H9 (cell line): Measurements from ENCODE around the gene DIP2C. TPM values are rescaled to one million over a fixed set of nuclear protein-coding genes. Genes with fewer than 3 reads are reported as not detected.

Experiments used
- DNase-seq: peaks from one replicate; pipeline ENCODE4 v3.0.0-alpha.2; 2017
- H2AFZ ChIP-seq: one replicate; pipeline ENCODE4 v1.6.1; 2013; ENCODE audit warnings: mild to moderate bottlenecking, low read length, control low read depth, moderate library complexity
- H2AK5ac ChIP-seq: 2 replicates; pipeline ENCODE4 v1.6.1; 2013; ENCODE audit warnings: low read length, control low read depth, mixed read lengths; ENCODE audit not compliant: insufficient read length
- H2BK120ac ChIP-seq: one replicate; pipeline ENCODE4 v1.6.1; 2013; ENCODE audit warnings: low read depth, mild to moderate bottlenecking, low read length, control low read depth, inconsistent platforms; ENCODE audit not compliant: poor library complexity, severe bottlenecking
- H2BK12ac ChIP-seq: 2 replicates; pipeline ENCODE4 v1.6.1; 2013; ENCODE audit warnings: low read length, control low read depth, mixed read lengths, low read depth; ENCODE audit not compliant: insufficient read length
- H2BK15ac ChIP-seq: 2 replicates; pipeline ENCODE4 v1.6.1; 2013; ENCODE audit warnings: low read depth, low read length, control low read depth
- H2BK20ac ChIP-seq: one replicate; pipeline ENCODE4 v1.6.1; 2013; ENCODE audit warnings: low read depth, mild to moderate bottlenecking, low read length, control low read depth, inconsistent platforms; ENCODE audit not compliant: poor library complexity, severe bottlenecking
- H2BK5ac ChIP-seq: 2 replicates; pipeline ENCODE4 v1.6.1; 2013; ENCODE audit warnings: low read length, control low read depth, mixed read lengths; ENCODE audit not compliant: insufficient read length
- H3K14ac ChIP-seq: 2 replicates; pipeline ENCODE4 v1.6.1; 2013; ENCODE audit warnings: low read length, control low read depth; ENCODE audit not compliant: insufficient read depth
- H3K18ac ChIP-seq: 2 replicates; pipeline ENCODE4 v1.6.1; 2013; ENCODE audit warnings: low read depth, mild to moderate bottlenecking, mixed read lengths, low read length, control low read depth; ENCODE audit not compliant: insufficient read length
- H3K23ac ChIP-seq: 2 replicates; pipeline ENCODE4 v1.6.1; 2013; ENCODE audit warnings: low read length, control low read depth, mixed read lengths, low read depth; ENCODE audit not compliant: insufficient read length
- H3K23me2 ChIP-seq: 2 replicates; pipeline ENCODE4 v1.6.1; 2013; ENCODE audit warnings: low read depth, mild to moderate bottlenecking, mixed read lengths, low read length, control low read depth; ENCODE audit not compliant: insufficient read length, poor library complexity, severe bottlenecking
- H3K27ac ChIP-seq: 2 replicates; pipeline ENCODE4 v1.5.1; 2013; ENCODE audit warnings: low read length, control low read depth, mixed read lengths, low read depth; ENCODE audit not compliant: insufficient read length
- H3K27me3 ChIP-seq: 2 replicates; pipeline ENCODE4 v1.6.1; 2013; ENCODE audit warnings: low read length, control low read depth, inconsistent platforms; ENCODE audit not compliant: insufficient read depth
- H3K4ac ChIP-seq: 2 replicates; pipeline ENCODE4 v1.6.1; 2013; ENCODE audit warnings: low read depth, mild to moderate bottlenecking, control low read depth, inconsistent platforms, low read length, moderate library complexity
- H3K4me1 ChIP-seq: 2 replicates; pipeline ENCODE4 v1.6.1; 2013; ENCODE audit warnings: low read length, control low read depth, inconsistent platforms; ENCODE audit not compliant: insufficient read depth
- H3K4me2 ChIP-seq: 2 replicates; pipeline ENCODE4 v1.6.1; 2013; ENCODE audit warnings: low read length, control low read depth, mixed read lengths; ENCODE audit not compliant: insufficient read length, insufficient read depth
- H3K56ac ChIP-seq: 2 replicates; pipeline ENCODE4 v1.6.1; 2013; ENCODE audit warnings: low read depth, mild to moderate bottlenecking, mixed read lengths, low read length, control low read depth; ENCODE audit not compliant: insufficient read length
- H3K79me1 ChIP-seq: 2 replicates; pipeline ENCODE4 v1.6.1; 2013; ENCODE audit warnings: low read depth, mild to moderate bottlenecking, moderate library complexity, low read length, control low read depth, inconsistent platforms; ENCODE audit not compliant: insufficient read depth, poor library complexity, severe bottlenecking
- H3K79me2 ChIP-seq: 2 replicates; pipeline ENCODE4 v1.6.1; 2013; ENCODE audit warnings: low read length, control low read depth, inconsistent platforms; ENCODE audit not compliant: insufficient read depth
- H3K9ac ChIP-seq: 2 replicates; pipeline ENCODE4 v1.6.1; 2013; ENCODE audit warnings: low read length, control low read depth, mixed read lengths; ENCODE audit not compliant: insufficient read length; ENCODE audit errors: extremely low read depth
- H3K9me3 ChIP-seq: one replicate; pipeline ENCODE4 v1.6.1; 2013; ENCODE audit warnings: low read depth, low read length, inconsistent platforms; ENCODE audit not compliant: control insufficient read depth
- H3T11ph ChIP-seq: one replicate; pipeline ENCODE4 v1.6.1; 2013; ENCODE audit warnings: mild to moderate bottlenecking, low read length, control low read depth, inconsistent platforms
- H4K20me1 ChIP-seq: one replicate; pipeline ENCODE4 v1.6.1; 2013; ENCODE audit not compliant: control insufficient read depth, insufficient read length, insufficient read depth
- H4K5ac ChIP-seq: 2 replicates; pipeline ENCODE4 v1.6.1; 2013; ENCODE audit warnings: low read depth, mild to moderate bottlenecking, mixed read lengths, low read length, control low read depth; ENCODE audit not compliant: insufficient read length
- H4K8ac ChIP-seq: replicated peaks from 2 replicates; pipeline ENCODE4 v1.6.1; 2013; ENCODE audit warnings: low read length, control low read depth, mixed read lengths, low read depth; ENCODE audit not compliant: insufficient read length
- H4K91ac ChIP-seq: 2 replicates; pipeline ENCODE4 v1.6.1; 2013; ENCODE audit warnings: low read depth, mild to moderate bottlenecking, moderate library complexity, mixed read lengths, low read length, control low read depth; ENCODE audit not compliant: insufficient read length
- H3K27ac Mint-ChIP-seq, 3 experiments: 2 replicates in 2 of 3; 3 replicates in 1 of 3; pipeline ENCODE4 v1.8.0; 2020 to 2021; ENCODE audit warnings: mixed read lengths in 3 of 3, mild to moderate bottlenecking in 1 of 3, moderate library complexity in 1 of 3
- H3K27me3 Mint-ChIP-seq: 2 replicates; pipeline ENCODE4 v1.8.0; 2021; ENCODE audit warnings: low read depth, mild to moderate bottlenecking, moderate library complexity, mixed read lengths
- H3K36me3 Mint-ChIP-seq, 3 experiments: 2 replicates in 2 of 3; 3 replicates in 1 of 3; pipeline ENCODE4 v1.8.0; 2020 to 2021; ENCODE audit warnings: low read depth in 3 of 3, mixed read lengths in 3 of 3; ENCODE audit not compliant: insufficient read depth in 1 of 3
- H3K4me1 Mint-ChIP-seq, 2 experiments: 2 replicates each; pipeline ENCODE4 v1.8.0; 2020; ENCODE audit warnings: mixed read lengths in 2 of 2
- H3K4me3 Mint-ChIP-seq, 2 experiments: 2 replicates in 1 of 2; 3 replicates in 1 of 2; pipeline ENCODE4 v1.8.0; 2020 to 2021; ENCODE audit warnings: mild to moderate bottlenecking in 2 of 2, mixed read lengths in 2 of 2, moderate library complexity in 1 of 2
- H3K9me3 Mint-ChIP-seq, 2 experiments: 2 replicates in 1 of 2; 3 replicates in 1 of 2; pipeline ENCODE4 v1.8.0; 2020; ENCODE audit warnings: mild to moderate bottlenecking in 2 of 2, mixed read lengths in 2 of 2, moderate library complexity in 1 of 2
- WGBS: extraction: QIAGEN DNeasy Blood & Tissue Kit; methylation state at CpG from one replicate; pipeline ENCODE4 v1.1.7; 2013; ENCODE audit warnings: missing lambda C conversion rate, low lambda C conversion rate, mixed read lengths; ENCODE audit not compliant: insufficient read length; ENCODE audit errors: extremely low coverage; 5-methylcytosine and 5-hydroxymethylcytosine counted together
- total RNA-seq: library from RNA; stranded (reverse); gene quantifications from 2 replicates; pipeline ENCODE4 v1.2.1, GENCODE V29; 2021
- TF ChIP-seq, protein P1 (sequence below): fragments of 200-600 bp; sonication (generic); conservative IDR thresholded peaks from 3 replicates; pipeline ENCODE4 v1.8.0; 2021; ENCODE audit warnings: antibody characterized with exemption, mild to moderate bottlenecking

The DIP2C gene
- total RNA-seq, 1 experiment from 2014 or later: 7.9 TPM

DNA sequence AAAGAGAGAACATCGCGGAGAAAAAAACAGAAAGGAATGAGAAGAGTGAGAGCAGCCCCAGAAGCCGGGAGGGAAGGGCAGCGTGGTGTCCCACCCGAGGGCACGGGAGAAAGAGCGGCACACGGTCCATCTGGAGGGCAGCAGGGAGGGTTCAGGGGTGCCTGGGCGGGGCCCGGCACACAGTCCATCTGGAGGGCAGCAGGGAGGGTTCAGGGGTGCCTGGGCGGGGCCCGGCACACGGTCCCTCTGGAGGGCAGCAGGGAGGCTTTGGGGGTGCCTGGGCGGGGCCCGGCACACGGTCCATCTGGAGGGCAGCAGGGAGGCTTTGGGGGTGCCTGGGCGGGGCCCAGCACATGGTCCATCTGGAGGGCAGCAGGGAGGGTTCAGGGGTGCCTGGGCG, 381.8 kb downstream of the DIP2C start:
- H3K9me3 Mint-ChIP-seq: no peaks in the 10 kb centered on the region
- WGBS: no CpG with 5 or more reads among the region's 18 CpGs
- no peak overlapping the region for H3K18ac ChIP-seq
- no peaks in the 10 kb centered on the region for H3K4me1 ChIP-seq
- H2BK5ac ChIP-seq: no peak overlapping the region
- no peak overlapping the region for H3K4me3 Mint-ChIP-seq
- H3K9ac ChIP-seq: no peak overlapping the region
- no peaks in the 10 kb centered on the region for H3K79me1 ChIP-seq
- H4K20me1 ChIP-seq: no peaks in the 10 kb centered on the region
- no peak overlapping the region for H3K56ac ChIP-seq
- H4K5ac ChIP-seq: no peak overlapping the region
- no peak overlapping the region for H3K23ac ChIP-seq
- H3K4me2 ChIP-seq: no peak overlapping the region
- H2BK15ac ChIP-seq: no peak overlapping the region
- H3T11ph ChIP-seq: no peak overlapping the region
- H4K8ac ChIP-seq: no peak overlapping the region
- H3K79me2 ChIP-seq: no peaks in the 10 kb centered on the region
- H3K4me1 Mint-ChIP-seq: peaks cover 10 to 17% of the 10 kb centered on the region in 2 experiments
- no peak for DNase-seq
- H3K27ac Mint-ChIP-seq: peak overlapping the region in 2 of 3 experiments; percentile 42 to 59; a peak in 2 of 7 replicates
- no peak overlapping the region for H3K27ac ChIP-seq
- no peaks in the 10 kb centered on the region for H3K27me3 ChIP-seq
- no peak overlapping the region for H2AK5ac ChIP-seq
- H3K4ac ChIP-seq: no peak overlapping the region
- TF ChIP-seq, protein P1, sequence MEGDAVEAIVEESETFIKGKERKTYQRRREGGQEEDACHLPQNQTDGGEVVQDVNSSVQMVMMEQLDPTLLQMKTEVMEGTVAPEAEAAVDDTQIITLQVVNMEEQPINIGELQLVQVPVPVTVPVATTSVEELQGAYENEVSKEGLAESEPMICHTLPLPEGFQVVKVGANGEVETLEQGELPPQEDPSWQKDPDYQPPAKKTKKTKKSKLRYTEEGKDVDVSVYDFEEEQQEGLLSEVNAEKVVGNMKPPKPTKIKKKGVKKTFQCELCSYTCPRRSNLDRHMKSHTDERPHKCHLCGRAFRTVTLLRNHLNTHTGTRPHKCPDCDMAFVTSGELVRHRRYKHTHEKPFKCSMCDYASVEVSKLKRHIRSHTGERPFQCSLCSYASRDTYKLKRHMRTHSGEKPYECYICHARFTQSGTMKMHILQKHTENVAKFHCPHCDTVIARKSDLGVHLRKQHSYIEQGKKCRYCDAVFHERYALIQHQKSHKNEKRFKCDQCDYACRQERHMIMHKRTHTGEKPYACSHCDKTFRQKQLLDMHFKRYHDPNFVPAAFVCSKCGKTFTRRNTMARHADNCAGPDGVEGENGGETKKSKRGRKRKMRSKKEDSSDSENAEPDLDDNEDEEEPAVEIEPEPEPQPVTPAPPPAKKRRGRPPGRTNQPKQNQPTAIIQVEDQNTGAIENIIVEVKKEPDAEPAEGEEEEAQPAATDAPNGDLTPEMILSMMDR: no peak
- no peak overlapping the region for H3K14ac ChIP-seq
- H2BK120ac ChIP-seq: no peak overlapping the region
- H4K91ac ChIP-seq: no peak overlapping the region
- no peaks in the 10 kb centered on the region for H3K23me2 ChIP-seq
- no peak overlapping the region for H2BK20ac ChIP-seq
- H3K36me3 Mint-ChIP-seq: 0 out of 7 replicates have a peak, but pooled peaks cover 0 to 2% (median 0%) of the 10 kb centered on the region in 3 experiments
- H2AFZ ChIP-seq: no peak overlapping the region
- no peaks in the 10 kb centered on the region for H3K9me3 ChIP-seq
- no peak overlapping the region for H2BK12ac ChIP-seq
- H3K27me3 Mint-ChIP-seq: no peaks in the 10 kb centered on the region
